GM23338 (cell line): Measurements from ENCODE around the gene SPATA2L. TPM values are rescaled to one million over a fixed set of nuclear protein-coding genes. Genes with fewer than 3 reads are reported as not detected.

ENCODE experiments used
- ATAC-seq: fragments of 200-7000 bp; cut with Tn5 transposase; 3 replicates; pipeline ENCODE4 v1.9.1; 2020
- DNase-seq: peaks from one replicate; pipeline ENCODE4 v3.0.0-alpha.2; 2015; ENCODE audit warnings: low spot score
- H2AFZ ChIP-seq: fragments of 200-600 bp; sonication (generic); 2 replicates; pipeline ENCODE4 v1.8.0; 2016; ENCODE audit warnings: antibody characterized with exemption, mild to moderate bottlenecking, moderate library complexity
- H3F3A ChIP-seq: fragments of 200-600 bp; sonication (generic); replicated peaks from 2 replicates; pipeline ENCODE4 v1.8.0; 2017; ENCODE audit warnings: antibody characterized with exemption, mixed run types, low read depth
- H3K27ac ChIP-seq: fragments of 200-600 bp; sonication (generic); 2 replicates; pipeline ENCODE4 v1.6.1; 2016; ENCODE audit warnings: low read depth
- H3K27me3 ChIP-seq: fragments of 200-600 bp; sonication (generic); 2 replicates; pipeline ENCODE4 v1.8.0; 2016; ENCODE audit warnings: mild to moderate bottlenecking, mixed run types, moderate library complexity; ENCODE audit not compliant: insufficient read depth
- H3K36me3 ChIP-seq: fragments of 200-600 bp; sonication (generic); 2 replicates; pipeline ENCODE4 v1.8.0; 2016; ENCODE audit warnings: mild to moderate bottlenecking; ENCODE audit not compliant: insufficient read depth
- H3K4me1 ChIP-seq: fragments of 200-600 bp; sonication (generic); 2 replicates; pipeline ENCODE4 v1.8.0; 2016; ENCODE audit warnings: mild to moderate bottlenecking, moderate library complexity; ENCODE audit not compliant: insufficient read depth
- H3K4me2 ChIP-seq: fragments of 200-600 bp; sonication (generic); 2 replicates; pipeline ENCODE4 v1.7.1; 2017; ENCODE audit warnings: mixed run types
- H3K4me3 ChIP-seq: fragments of 200-600 bp; sonication (generic); 2 replicates; pipeline ENCODE4 v1.6.1; 2016; ENCODE audit warnings: mixed run types
- H3K79me2 ChIP-seq: fragments of 200-600 bp; sonication (generic); replicated peaks from 2 replicates; pipeline ENCODE4 v1.8.0; 2017; ENCODE audit warnings: mild to moderate bottlenecking; ENCODE audit not compliant: insufficient read depth
- H3K9me2 ChIP-seq: fragments of 200-600 bp; sonication (generic); 2 replicates; pipeline ENCODE4 v1.8.0; 2017; ENCODE audit not compliant: insufficient read depth
- H4K20me1 ChIP-seq: fragments of 200-600 bp; sonication (generic); replicated peaks from 2 replicates; pipeline ENCODE4 v1.8.0; 2017; ENCODE audit warnings: mild to moderate bottlenecking; ENCODE audit not compliant: insufficient read depth
- H3K27ac Mint-ChIP-seq: 2 replicates; pipeline ENCODE4 v1.8.0; 2020; ENCODE audit warnings: inconsistent platforms, mild to moderate bottlenecking, moderate library complexity, mixed read lengths
- H3K27me3 Mint-ChIP-seq: 3 replicates; pipeline ENCODE4 v1.8.0; 2022; ENCODE audit warnings: low read depth, mild to moderate bottlenecking, moderate library complexity, mixed read lengths, inconsistent platforms; ENCODE audit not compliant: insufficient read depth, poor library complexity
- H3K36me3 Mint-ChIP-seq: 3 replicates; pipeline ENCODE4 v1.8.0; 2021; ENCODE audit warnings: low read depth, mild to moderate bottlenecking, inconsistent platforms, moderate library complexity, mixed read lengths
- H3K4me1 Mint-ChIP-seq: 3 replicates; pipeline ENCODE4 v1.8.0; 2020; ENCODE audit warnings: mild to moderate bottlenecking, inconsistent platforms, mixed read lengths
- H3K4me3 Mint-ChIP-seq: 3 replicates; pipeline ENCODE4 v1.8.0; 2021; ENCODE audit warnings: moderate library complexity, mild to moderate bottlenecking, inconsistent platforms, mixed read lengths
- H3K9me3 Mint-ChIP-seq: 3 replicates; pipeline ENCODE4 v1.8.0; 2020; ENCODE audit warnings: moderate library complexity, mild to moderate bottlenecking, inconsistent platforms, mixed read lengths
- CREB1 ChIP-seq: fragments of 250-450 bp; sonication (Bioruptor Pico); IDR thresholded peaks from 2 replicates; pipeline ENCODE4 v1.5.0; 2020; ENCODE audit warnings: low read depth, mild to moderate bottlenecking, moderate library complexity
- CTCF ChIP-seq, 2 experiments: fragments of 200-600 bp in 1 of 2; sonication (generic) in 1 of 2; conservative IDR thresholded peaks; 2 replicates each; pipeline versions ENCODE4 v1.5.1 to v1.6.1; 2016 to 2017; ENCODE audit warnings: antibody characterized with exemption in 2 of 2, low read depth in 2 of 2, mild to moderate bottlenecking in 2 of 2, moderate library complexity in 1 of 2
- ETS1 ChIP-seq: IDR thresholded peaks from 2 replicates; pipeline ENCODE4 v1.6.1; 2016; ENCODE audit warnings: antibody characterized with exemption
- EZH2 ChIP-seq: fragments of 200-600 bp; sonication (generic); IDR thresholded peaks from one replicate; pipeline ENCODE4 v1.8.0; 2017; ENCODE audit warnings: antibody characterized with exemption, mild to moderate bottlenecking, low read depth; ENCODE audit not compliant: unreplicated experiment
- EZH2phosphoT487 ChIP-seq: fragments of 200-600 bp; sonication (generic); IDR thresholded peaks from one replicate; pipeline ENCODE4 v1.8.1; 2018; ENCODE audit warnings: antibody characterized with exemption; ENCODE audit not compliant: unreplicated experiment
- JUNB ChIP-seq: IDR thresholded peaks from one replicate; pipeline ENCODE4 v1.6.1; 2016; ENCODE audit warnings: antibody characterized with exemption; ENCODE audit not compliant: unreplicated experiment
- NANOG ChIP-seq: IDR thresholded peaks from 2 replicates; pipeline ENCODE4 v1.6.1; 2016; ENCODE audit warnings: antibody characterized with exemption, borderline replicate concordance
- POLR2AphosphoS5 ChIP-seq: IDR thresholded peaks from 2 replicates; pipeline ENCODE4 v1.6.1; 2016; ENCODE audit warnings: antibody characterized with exemption, low read depth
- REST ChIP-seq: IDR thresholded peaks from one replicate; pipeline ENCODE4 v1.6.1; 2018; ENCODE audit warnings: antibody characterized with exemption; ENCODE audit not compliant: unreplicated experiment
- STAT1 ChIP-seq: IDR thresholded peaks from one replicate; pipeline ENCODE4 v1.6.1; 2016; ENCODE audit warnings: antibody characterized with exemption; ENCODE audit not compliant: unreplicated experiment
- ZNF114 ChIP-seq: fragments of 250-450 bp; sonication (Bioruptor Pico); IDR thresholded peaks from 2 replicates; pipeline ENCODE4 v1.5.0; 2020; ENCODE audit warnings: mild to moderate bottlenecking, moderate library complexity
- ZNF462 ChIP-seq: fragments of 250-450 bp; sonication (Bioruptor Pico); IDR thresholded peaks from 2 replicates; pipeline ENCODE4 v1.5.0; 2020; ENCODE audit warnings: mild to moderate bottlenecking, moderate library complexity
- polyA plus RNA-seq: library from polyadenylated mRNA; unstranded; fragments of >200 nt; fragmentation: Nextera tagmentation; extraction: Ambion mirVana; gene quantifications from 2 replicates; pipeline ENCODE4 v1.2.1, GENCODE V29; 2016
- total RNA-seq: library from RNA; depleted of rRNA; stranded (reverse); fragments of >200 nt; shearing (Covaris generic); gene quantifications from 2 replicates; pipeline ENCODE4 v1.2.3, GENCODE V29; 2014

Gene SPATA2L
- total and polyA plus RNA-seq, 2 experiments from 2014 or later = 6.9 to 26.2 TPM

GRCh38 chr16:89707695-89708094 lies 6.2 kb upstream of the SPATA2L start (continued):
- TF ChIP-seq ETS1 = no peak
- no peak for TF ChIP-seq ZNF114 (CRISPR knock-in tag)
- no peak for TF ChIP-seq JUNB
- no peak for TF ChIP-seq EZH2phosphoT487
- TF ChIP-seq NANOG = no peak
- TF ChIP-seq STAT1 = no peak
- no peak for TF ChIP-seq CTCF (conservative IDR thresholded peaks at IDR 0.05; ENCODE audit: low read depth in 2 of 2)
- no peak for TF ChIP-seq CREB1 (CRISPR knock-in tag)
- no peak for TF ChIP-seq REST
- TF ChIP-seq EZH2 = no peak

GRCh38 chr16:89706518-89707260 lies 5.2 kb upstream of the SPATA2L start:
- H3K36me3 ChIP-seq = no peaks in the 10 kb centered on the region
- no peaks in the 10 kb centered on the region for H4K20me1 ChIP-seq
- Mint-ChIP-seq H3K36me3 (no peaks in the 10 kb centered on the region), H3K4me3 (0 out of 3 replicates have a peak overlapping the region, but pooled peaks have one; percentile 50), H3K4me1 (peaks cover 13% of the 10 kb centered on the region), H3K27ac (no peak overlapping the region), H3K27me3 (peaks cover 35% of the 10 kb centered on the region), H3K9me3 (no peaks in the 10 kb centered on the region)
- H2AFZ ChIP-seq = peak overlapping the region; percentile 72; the same call in 1 of the 2 replicates
- H3F3A ChIP-seq = 0 out of 2 replicates have a peak, but pooled peaks cover 8% of the 10 kb centered on the region
- H3K4me1 ChIP-seq = peaks cover 12% of the 10 kb centered on the region
- ATAC-seq = no peak
- H3K27me3 ChIP-seq = peaks cover 23% of the 10 kb centered on the region; the same call in 1 of the 2 replicates
- H3K4me3 ChIP-seq = no peak overlapping the region
- DNase-seq = no peak
- peak overlapping the region; percentile 52; the same call in 1 of the 2 replicates for H3K4me2 ChIP-seq
- no peak overlapping the region for H3K27ac ChIP-seq
- no peaks in the 10 kb centered on the region for H3K9me2 ChIP-seq
- no peaks in the 10 kb centered on the region for H3K79me2 ChIP-seq
- TF ChIP-seq CREB1 (CRISPR knock-in tag) = no peak
- no peak for TF ChIP-seq ZNF462 (CRISPR knock-in tag)
- TF ChIP-seq EZH2 = no peak
- no peak for TF ChIP-seq POLR2AphosphoS5
- TF ChIP-seq JUNB = no peak
